GM18867 (cell line): Measurements from ENCODE around the gene MROH2A.

Experiments used
- ATAC-seq: cut with Tn5 transposase; IDR thresholded peaks from one replicate; pipeline ENCODE4 v1.9.1; 2021; ENCODE audit warnings: mild to moderate bottlenecking, moderate library complexity; ENCODE audit not compliant: unreplicated experiment

Gene MROH2A

GRCh38 chr2:233800208-233800607 lies 22.1 kb downstream of the MROH2A start:
- ATAC-seq = no peak

DNA sequence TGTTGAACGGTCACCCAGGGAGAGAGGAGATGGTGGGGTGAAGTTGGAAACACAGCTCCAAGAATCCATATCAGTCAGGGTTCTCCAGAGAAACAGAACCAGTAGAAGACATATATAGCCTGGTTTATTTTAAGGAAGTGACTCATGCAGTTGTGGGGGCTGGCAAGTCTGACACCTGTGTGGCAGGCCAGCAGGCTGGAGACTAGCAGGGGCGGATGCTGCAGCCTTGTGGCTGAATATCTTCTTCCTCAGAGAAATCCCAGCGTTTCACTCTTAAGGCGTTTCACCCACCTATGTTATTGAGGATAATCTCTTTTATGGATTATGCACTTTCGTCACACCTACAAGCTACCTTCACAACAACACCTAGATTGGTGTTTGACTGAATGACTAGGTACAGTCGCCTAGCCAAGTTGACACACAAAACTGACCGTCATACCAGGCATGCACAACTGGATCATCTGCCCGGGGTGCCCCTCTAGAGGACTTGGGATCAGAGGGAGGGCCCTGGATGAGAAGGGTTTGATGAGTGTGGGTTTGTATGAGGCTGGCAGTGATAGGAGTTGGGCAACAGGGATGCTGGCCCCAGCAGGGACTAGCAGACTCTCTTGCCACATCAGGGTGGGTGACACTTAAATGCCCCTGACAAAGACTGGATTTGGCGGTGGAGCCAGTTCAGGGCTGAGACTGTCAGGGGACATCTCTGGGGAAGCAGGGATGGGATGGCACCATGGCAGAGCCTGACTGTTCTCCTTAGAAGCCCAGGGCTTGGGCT lies 23.4 kb downstream of the MROH2A start:
- peak; percentile 48 for ATAC-seq

GRCh38 chr2:233802132-233802815 lies 24.1 kb downstream of the MROH2A start:
- ATAC-seq = no peak

GRCh38 chr2:233803292-233803911 lies 25.3 kb downstream of the MROH2A start:
- no peak for ATAC-seq

GRCh38 chr2:233803994-233804393 lies 25.9 kb downstream of the MROH2A start:
- ATAC-seq = no peak

DNA sequence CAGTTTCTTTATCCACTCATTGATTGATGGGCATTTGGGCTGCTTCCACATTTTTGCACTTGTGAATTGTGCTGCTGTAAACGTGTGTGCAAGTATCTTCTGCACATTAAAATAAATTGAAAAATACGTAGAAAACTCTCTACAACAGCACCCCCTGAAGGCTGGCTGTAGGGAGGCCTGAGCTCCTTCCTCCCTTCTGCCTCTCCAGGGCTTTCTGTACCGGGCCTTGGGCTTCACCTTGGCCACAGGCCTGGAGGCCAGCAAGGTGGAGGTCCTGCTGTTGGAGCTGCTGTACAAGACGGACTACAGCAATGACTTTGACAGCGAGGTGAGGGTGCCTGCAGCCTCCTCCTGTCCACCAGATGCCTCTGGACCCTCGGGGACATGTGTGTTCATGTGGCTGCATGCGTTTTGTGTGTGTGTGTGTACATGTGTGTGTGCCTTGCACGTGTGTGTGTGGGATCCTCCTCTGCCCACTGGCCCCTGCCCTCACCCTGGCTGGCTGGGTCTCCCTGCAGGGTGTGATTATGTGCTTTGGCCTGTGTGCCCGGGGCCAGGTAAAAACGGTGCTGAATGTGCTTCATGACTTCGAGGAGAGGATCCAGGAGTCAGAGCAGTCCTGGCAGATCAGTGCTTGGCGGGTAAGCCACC lies 29.2 kb downstream of the MROH2A start:
- ATAC-seq = no peak

GRCh38 chr2:233807966-233808935 lies 30.1 kb downstream of the MROH2A start:
- no peak for ATAC-seq

GRCh38 chr2:233810385-233810784 lies 32.3 kb downstream of the MROH2A start:
- no peak for ATAC-seq

- no peak for ATAC-seq
These were observed 33.0 kb downstream of the MROH2A start for GRCh38 chr2:233811087-233811486.

DNA sequence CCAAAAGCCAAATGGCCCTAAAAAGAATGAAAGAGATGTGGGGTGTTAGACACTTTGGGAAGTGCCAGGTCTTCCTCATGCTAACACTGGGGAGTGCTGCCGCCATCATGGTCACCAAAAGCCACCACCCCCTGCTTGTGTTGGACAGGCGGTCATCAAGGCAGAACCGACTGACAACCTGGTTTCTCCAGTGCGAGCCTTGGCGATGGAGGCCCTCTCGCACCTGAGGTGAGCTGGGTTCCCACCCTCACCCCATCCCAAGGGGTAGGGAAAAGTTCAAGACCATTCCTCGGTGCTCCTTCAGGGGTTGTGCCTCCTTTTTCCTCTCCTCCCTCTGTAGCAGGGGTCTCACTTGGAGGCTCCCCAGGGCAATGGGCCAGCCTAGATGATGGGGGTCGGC lies 33.6 kb downstream of the MROH2A start:
- ATAC-seq = no peak

GRCh38 chr2:233813236-233814055 lies 35.3 kb downstream of the MROH2A start:
- ATAC-seq = no peak

GRCh38 chr2:233814056-233814835 lies 36.1 kb downstream of the MROH2A start:
- ATAC-seq = no peak

DNA sequence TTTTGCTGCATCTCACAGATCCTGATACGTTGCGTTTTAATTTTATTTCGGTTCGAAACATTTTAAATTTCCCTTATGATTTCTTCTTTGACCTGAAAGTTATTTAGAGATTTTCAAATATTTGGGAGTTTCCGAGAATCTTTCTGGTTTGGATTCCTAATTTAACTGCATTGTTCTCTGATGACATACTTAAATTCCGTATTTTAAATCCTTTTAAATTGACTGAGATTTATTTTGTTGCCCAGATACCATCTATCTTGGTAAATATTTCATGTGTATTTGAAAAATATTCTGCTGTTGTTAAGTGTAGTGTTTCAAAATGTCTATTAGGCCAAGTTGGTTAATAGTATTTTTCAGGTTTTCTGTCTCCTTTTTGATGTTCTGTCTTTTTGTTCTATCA lies 37.7 kb downstream of the MROH2A start:
- no peak for ATAC-seq

GRCh38 chr2:233816334-233816733 lies 38.2 kb downstream of the MROH2A start:
- ATAC-seq = no peak

DNA sequence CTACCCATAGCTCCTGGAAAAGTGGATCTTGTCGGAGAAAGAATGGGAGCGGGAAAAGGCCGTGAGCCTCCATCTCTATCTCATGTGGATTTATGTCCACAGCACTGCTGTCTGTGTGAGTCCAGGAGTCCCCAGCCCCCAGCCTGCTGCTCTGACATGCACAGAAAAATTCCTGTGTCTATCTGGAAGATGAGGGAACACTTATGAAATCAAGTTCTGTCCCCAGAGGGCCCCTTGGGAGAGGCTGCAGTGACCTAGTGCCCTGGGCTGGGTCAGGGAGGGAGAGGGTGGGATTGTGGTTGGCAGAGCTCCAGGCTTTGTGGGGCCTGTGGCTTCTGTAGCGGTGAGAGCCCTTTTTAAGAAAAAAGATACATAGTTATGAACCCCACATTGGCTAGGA lies 38.6 kb downstream of the MROH2A start:
- ATAC-seq = no peak

DNA sequence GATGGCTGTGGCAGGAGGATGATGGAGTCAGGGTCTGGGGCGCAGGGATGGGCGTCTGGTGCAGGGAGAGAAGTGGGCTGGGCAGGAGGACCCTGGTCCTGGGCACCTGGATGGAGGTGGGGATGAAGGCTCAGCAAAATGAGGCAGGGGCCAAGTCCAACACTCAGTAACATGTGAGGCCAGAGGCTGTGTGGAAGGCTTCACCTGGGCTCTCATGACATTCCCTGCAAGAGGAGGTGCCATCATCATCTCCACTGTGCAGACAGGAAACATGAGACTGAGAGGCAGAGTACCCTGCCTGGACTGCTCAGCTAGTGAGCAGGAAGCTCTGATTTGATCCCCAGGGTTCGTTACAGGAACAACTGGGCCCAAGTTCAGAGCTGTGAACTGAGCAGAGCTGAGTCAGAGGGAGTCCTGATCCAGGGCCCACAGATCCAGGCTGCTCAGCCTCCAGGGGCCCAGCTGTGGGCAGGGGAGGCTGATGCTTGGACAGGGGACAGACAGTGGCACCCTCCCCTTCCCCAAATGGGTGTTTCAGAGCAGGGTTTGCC lies 39.3 kb downstream of the MROH2A start:
- ATAC-seq = no peak

DNA sequence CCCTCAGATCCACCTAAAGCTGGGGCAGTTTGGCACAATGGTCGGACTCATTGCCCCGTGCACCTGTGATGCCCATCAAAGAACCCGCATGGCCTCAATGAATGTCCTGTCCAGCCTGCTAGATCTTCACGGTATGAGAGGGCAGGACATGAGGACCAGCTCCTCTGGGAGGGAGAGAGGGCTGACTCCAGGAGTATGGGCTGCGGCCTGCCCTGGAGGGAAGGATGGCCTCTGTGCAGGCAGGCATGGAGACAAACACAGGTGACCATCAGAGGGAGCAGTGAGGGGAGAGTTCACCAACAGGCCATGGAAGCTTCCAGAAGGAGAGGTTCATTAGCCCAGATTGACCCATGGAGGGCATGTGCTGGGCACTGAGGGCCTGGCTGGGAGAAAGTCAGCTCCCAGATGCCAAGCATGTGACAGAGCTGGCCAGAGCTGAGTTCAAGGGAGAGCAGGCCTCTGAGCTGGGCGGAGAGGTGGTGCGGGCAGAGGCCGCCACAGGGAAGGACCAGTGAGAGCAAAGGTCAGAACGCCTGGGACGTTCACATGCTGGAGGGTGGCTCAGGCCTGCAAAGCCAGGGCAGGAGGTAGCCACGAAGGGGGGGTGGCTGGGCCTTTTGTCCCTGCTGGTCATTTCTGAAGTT lies 40.0 kb downstream of the MROH2A start:
- ATAC-seq = no peak
